ENCODE data around the gene STK32C.

STK32C gene

DNA sequence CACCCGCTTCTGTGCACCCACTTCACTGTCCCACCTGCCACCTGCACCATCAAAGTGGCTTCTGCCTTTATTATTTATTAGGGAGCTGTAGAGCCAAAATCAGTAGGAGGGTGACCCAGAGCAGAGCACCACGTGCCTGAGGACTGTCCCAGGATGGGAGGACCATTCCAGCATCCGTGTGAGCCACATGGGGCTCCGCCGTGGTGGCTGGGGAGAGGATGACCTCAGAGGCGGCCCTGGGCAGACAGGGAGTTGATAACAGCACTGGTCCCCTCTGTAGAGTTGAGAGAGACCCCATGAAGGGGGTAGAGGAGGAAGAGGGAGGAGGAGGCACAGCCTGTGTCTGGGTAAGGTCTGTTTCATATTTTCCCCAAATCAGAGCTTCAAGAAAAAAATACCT, 129.7 kb downstream of the STK32C start:
- DNase-seq, result no peak

GRCh38 chr10:132176623-132177500, 130.9 kb downstream of the STK32C start:
- no peak for DNase-seq

DNA sequence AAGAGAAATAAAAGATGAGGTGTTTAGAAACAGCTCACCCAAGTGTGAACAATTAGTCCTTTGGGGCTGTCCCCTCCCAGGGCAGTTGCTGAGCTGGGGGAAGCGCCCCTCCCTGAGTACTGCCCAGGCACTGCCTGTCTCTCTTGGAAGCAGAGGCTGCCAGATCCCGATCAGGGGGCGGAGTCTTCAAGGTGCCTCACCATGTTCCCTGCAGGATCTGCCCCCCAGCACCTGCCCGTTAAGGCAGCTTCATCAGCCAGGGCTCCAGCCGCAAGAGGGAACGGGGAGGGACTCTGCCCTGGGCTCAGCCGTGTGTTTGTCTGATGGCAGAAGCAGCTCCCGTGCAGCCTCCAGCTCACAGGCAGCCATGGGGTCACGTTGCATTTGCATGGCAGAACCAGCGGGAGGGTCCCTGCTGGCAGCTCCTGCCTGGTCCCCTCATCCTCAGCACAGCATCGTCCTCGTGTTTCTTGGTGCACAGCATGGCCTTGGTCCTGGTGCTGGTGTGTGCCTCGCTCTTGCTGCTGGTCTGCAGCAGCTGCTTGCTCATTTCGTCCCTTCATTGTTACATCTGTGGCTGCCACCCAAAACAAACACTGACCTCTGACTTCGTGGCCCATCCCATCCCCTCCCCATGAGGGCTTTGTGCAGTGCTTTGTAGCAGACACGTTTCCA, 131.7 kb downstream of the STK32C start:
- no peak for DNase-seq

GRCh38 chr10:132175408-132175807, 132.3 kb downstream of the STK32C start:
- DNase-seq, result no peak

DNA sequence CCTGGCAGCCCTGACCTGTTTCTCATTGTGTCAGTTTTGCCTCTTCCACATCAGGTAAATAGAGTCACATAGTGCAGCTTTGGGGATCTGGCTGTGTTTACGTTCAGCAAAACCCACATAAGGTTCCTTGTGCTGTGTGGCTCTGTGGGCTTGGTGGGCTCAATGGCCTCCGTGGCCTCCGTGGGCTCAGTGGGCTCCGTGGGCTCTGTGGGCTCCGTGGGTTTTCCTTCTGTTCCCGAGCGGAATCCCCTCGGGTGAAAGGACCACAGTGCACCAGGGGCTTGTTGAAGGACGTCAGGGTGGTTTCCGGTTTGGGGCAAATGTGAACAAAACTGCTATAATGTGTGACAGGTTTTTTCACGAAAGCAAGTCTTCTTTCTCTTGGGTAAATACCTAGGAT, 133.5 kb downstream of the STK32C start:
- no peak for DNase-seq

DNA sequence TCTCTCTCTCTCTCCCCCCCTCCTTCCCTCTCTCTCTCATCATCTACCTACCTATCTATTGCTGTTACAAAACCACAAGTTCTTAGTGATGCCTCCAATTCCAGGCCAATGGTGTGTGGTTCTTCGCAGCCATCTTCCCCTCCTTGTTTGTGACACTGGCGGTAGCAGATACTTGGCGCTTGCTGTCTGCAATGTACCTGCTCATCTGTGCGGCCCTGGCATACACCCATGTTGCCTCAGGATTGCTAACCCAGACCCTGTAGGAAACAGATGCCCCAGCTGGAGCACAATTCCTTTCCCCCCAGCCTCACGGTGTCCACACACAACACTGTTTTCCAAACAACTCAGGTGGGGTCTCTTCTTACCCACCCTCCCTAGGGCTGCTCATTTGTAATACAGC, 134.6 kb downstream of the STK32C start:
- no peak for DNase-seq

GRCh38 chr10:132172091-132173066, 135.4 kb downstream of the STK32C start:
- DNase-seq, result no peak

DNA sequence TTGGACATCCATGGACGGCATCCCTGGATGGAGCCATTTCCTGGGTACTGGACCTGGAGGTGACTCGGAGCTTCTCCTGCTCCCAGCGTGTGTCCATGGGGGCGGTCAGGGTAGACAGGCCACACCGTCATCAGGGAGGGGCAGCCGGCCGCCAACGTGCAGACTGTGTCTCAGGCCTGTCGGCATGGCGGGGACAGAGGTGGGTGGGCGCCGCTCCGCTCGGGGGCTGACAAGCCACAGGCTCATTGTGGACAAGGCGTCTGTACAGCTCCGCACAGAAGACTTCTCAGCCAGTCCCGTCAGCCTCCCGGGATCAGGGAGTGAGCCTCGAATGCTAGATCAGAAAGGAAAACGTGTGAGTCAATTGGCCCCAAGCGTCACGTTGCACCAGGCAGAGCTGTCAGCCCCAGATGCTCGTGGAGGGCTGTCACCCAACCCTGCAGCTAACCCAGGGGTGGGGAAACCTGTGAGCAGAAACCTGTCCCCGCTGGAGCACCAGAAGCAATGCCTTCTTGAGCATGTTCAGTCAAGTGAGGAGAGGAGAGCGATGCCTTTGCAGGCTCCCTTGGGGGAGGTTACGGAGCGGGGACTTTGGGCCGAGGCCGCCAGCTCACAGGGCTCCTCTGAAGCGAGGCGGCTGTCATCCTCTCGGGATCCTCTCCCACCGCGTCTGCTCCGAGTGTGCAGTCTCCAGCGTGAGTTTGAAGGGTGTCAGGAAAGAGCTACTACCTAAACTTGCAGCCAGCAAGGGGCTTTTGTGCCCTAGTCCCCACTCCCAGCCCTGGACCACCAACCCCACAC, 137.0 kb downstream of the STK32C start:
- no peak for DNase-seq

GRCh38 chr10:132169766-132170560, 137.8 kb downstream of the STK32C start:
- no peak for DNase-seq

- DNase-seq, result no peak
Measured at GRCh38 chr10:132169031-132169765, 138.6 kb downstream of the STK32C start.

- no peak for DNase-seq
Measured at GRCh38 chr10:132168571-132169030, 139.1 kb downstream of the STK32C start.

DNA sequence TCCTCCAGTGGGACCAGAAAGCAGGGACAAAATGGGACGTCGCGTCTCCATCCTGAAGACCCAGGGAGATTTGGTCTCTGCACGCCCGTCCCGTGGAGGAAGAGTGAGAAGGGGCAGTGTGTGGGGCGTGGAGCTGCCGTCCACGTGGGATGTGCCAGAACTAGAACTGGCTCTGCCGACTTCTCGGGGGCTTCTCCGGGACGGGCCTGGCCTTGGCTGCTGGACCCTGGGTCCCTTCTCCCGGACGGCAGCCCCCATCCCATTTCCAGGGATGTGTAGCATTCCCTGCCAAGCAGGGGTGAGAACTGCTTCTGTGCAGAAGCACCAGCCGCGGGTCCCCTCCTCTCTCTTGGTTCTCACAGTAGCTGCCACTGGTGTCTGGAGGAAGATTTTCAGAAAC, 139.8 kb downstream of the STK32C start:
- DNase-seq, result no peak

GRCh38 chr10:132167041-132167674, 140.6 kb downstream of the STK32C start:
- no peak for DNase-seq

GRCh38 chr10:132166216-132166950, 141.4 kb downstream of the STK32C start:
- DNase-seq, result no peak

- no peak for DNase-seq
Measured at GRCh38 chr10:132165416-132165980, 142.3 kb downstream of the STK32C start.

DNA sequence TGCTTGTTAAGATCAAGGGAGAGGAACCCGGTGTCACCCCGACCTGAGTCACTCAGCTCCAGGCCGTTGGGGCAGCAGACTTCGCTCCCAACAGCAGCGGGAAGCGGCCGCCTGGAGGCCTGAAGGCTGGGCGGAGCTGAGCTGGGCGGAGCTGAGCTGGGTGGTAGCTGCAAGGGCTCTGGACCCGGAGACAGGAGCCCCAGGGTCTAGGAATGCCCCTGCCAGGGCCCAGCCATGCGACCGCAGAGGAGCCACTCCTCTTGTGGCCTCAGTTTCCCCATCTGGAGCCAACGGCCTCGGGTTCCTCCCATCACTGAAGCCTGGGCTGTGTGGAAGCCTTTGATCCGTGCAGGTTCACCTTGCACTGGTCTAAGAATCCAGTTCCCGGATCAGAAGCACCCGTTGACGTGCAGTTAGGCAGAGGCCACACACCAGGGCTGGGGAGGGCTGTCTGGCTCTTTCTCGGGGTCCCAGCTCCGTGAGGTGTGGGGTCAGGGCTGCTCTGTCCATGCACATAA, 142.9 kb downstream of the STK32C start:
- DNase-seq, result no peak

DNA sequence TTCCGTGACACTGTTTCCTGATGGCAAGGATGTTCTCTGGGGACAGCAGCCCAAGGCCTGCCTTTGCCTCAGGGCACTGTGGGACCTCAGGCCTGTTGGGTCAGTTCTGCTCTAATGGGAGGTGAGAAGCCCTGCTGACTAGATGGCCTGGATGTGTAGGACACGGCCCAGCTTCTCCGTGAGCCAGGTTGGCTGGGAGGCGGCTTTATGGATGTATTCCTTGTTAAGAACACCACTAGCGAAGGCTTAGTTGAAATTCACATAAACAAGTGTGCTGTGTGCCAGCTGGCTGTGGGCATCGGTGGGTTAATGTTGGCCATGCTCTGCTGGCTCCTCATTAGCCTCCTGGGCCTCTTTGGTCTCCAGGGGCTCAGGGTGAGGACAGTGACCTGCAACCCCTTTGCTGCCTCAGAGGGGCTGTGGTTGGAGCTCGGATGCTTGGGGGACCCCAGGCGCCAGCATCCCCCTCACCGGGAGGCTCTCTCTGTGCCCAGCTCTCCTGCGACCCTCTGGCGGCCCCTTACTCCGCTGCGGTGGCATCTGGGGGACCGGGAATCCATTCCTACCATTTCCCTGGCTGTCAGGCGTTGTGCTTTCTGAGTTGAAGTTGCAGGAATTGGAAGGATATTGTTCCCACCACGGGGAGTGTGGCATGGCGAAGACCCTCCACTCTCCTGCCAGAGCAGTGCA, 143.8 kb downstream of the STK32C start:
- DNase-seq, result no peak

GRCh38 chr10:132163278-132163765, 144.4 kb downstream of the STK32C start:
- no peak for DNase-seq

Data from femur (tissue), 1 donor.